PFSK-1 (cell line): Measurements from ENCODE around the gene MANEAL.

Source experiments
- FOXP2 ChIP-seq: optimal IDR thresholded peaks from 2 replicates; pipeline ENCODE3; 2011; ENCODE audit warnings: borderline replicate concordance, control low read depth, inconsistent platforms; ENCODE audit not compliant: insufficient read depth; ENCODE audit errors: extremely low read length, extremely low read depth
- POLR2AphosphoS5 ChIP-seq: IDR thresholded peaks from 2 replicates; pipeline ENCODE4 v1.6.1; 2012; ENCODE audit warnings: low read depth, mild to moderate bottlenecking, control low read depth, low read length, moderate library complexity
- REST ChIP-seq, 2 experiments: IDR thresholded peaks; 2 replicates each; pipeline versions ENCODE4 v1.6.1 to v1.8.0; 2011 to 2012; ENCODE audit warnings: low read depth in 2 of 2, low read length in 2 of 2, control low read depth in 1 of 2, inconsistent platforms in 1 of 2, mild to moderate bottlenecking in 1 of 2, moderate library complexity in 1 of 2; ENCODE audit not compliant: insufficient read depth in 1 of 2
- SIN3A ChIP-seq: IDR thresholded peaks from 2 replicates; pipeline ENCODE4 v1.6.1; 2012; ENCODE audit warnings: mild to moderate bottlenecking, low read length, moderate library complexity, borderline replicate concordance; ENCODE audit not compliant: insufficient read depth
- TAF1 ChIP-seq: IDR thresholded peaks from 2 replicates; pipeline ENCODE4 v1.6.1; 2012; ENCODE audit warnings: low read length, control low read depth, borderline replicate concordance; ENCODE audit not compliant: insufficient read depth

MANEAL gene

DNA sequence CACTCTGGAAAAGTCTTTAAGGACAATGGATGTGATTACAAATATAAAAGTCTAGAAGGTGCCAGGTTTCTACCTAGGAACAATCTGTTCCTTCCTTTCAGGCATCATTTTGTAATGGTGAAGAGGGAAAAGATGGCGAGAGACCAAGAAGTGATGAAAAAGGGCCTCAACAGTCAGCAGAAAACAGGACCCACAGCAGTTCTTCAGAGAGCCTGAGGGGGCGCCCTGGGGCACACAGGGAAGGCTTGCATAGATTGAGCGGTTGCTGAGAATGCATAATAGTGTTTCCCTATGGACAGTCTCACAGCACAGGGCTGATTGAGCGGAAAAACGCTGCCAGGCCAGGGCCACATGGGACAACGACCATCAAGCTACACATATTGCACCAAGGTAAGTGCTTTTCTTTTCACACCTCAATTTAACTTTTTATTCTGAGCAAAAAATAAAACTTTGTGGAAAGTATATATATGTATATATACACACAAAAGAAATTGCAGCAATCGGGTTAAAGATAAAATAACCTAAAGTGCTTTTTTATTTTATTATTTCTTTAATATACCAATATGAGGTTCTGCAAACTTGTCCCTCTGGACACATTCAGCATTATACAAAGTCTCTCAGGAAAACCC is 17.5 kb downstream of the MANEAL start:
- no peak for TF ChIP-seq POLR2AphosphoS5
- TF ChIP-seq FOXP2, result no peak
- no peak for TF ChIP-seq TAF1
- TF ChIP-seq SIN3A, result no peak
- 0 out of 4 replicates have a peak, but pooled peaks of 1 of the 2 experiments have one; percentile 20 for TF ChIP-seq REST (IDR thresholded peaks at IDR 0.05; ENCODE audit: insufficient read depth in 1 of 2, low read depth in 2 of 2, low read length in 2 of 2)

DNA sequence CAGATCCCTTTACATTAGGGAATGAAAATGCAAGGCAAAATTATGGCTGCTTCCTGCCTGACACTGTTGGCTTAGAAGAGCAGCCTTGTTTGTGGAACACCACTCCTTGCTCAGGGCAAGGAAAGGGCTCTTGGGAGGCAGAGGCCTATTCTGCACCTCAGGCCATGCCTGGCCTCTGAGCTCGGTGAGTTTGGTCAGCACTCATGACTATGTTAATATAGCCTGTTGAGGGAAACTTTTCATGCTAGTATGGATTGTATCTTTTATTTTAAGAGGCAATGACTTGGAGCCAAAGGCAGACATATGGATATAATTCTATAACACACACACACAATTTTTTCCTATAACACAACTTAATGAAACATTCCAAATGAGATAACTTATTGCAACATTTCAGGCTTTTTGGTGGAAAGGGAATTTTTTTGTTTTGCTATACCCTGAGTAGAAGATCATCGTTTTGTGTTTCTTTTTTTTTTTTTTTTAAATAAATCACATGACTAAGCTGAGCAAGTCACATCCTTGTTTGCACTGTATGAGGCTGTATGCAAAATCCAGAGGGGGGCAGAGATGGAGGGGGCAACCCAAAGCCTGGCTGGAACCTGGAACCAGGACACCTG is 20.0 kb downstream of the MANEAL start:
- TF ChIP-seq POLR2AphosphoS5, result no peak
- no peak for TF ChIP-seq TAF1
- TF ChIP-seq SIN3A, result no peak
- TF ChIP-seq FOXP2, result no peak
- TF ChIP-seq REST (IDR thresholded peaks at IDR 0.05; ENCODE audit: insufficient read depth in 1 of 2, low read depth in 2 of 2, low read length in 2 of 2), result no peak

DNA sequence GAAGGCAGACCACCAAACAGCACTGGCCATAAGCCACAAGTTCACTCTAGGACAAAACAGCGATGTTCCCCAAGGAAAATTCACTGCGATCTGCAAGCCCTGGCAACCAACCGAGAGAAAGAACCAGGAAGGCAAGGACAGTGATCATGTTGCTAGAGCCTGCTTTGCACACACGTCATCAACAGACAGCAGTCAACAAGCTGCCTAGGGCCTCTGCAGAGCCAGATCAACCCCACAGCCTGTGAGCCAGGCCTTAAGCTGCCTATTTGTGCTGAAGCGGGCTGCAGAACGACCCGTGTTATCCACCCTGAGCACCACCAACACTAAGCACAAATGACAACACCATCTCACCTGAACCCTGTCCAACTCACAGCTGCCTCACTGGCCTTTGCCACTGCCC is 20.6 kb downstream of the MANEAL start:
- TF ChIP-seq REST (IDR thresholded peaks at IDR 0.05; ENCODE audit: insufficient read depth in 1 of 2, low read depth in 2 of 2, low read length in 2 of 2), result no peak
- no peak for TF ChIP-seq SIN3A
- TF ChIP-seq TAF1, result no peak
- TF ChIP-seq POLR2AphosphoS5, result no peak
- no peak for TF ChIP-seq FOXP2

- TF ChIP-seq REST (IDR thresholded peaks at IDR 0.05; ENCODE audit: insufficient read depth in 1 of 2, low read depth in 2 of 2, low read length in 2 of 2) (no peak), POLR2AphosphoS5 (no peak), FOXP2 (no peak), TAF1 (no peak), SIN3A (no peak)
Observed at GRCh38 chr1:37817481-37817880, 23.8 kb downstream of the MANEAL start.

GRCh38 chr1:37821481-37821880 is 27.8 kb downstream of the MANEAL start:
- TF ChIP-seq FOXP2 (no peak), SIN3A (no peak), POLR2AphosphoS5 (no peak), TAF1 (no peak), REST (IDR thresholded peaks at IDR 0.05; ENCODE audit: insufficient read depth in 1 of 2, low read depth in 2 of 2, low read length in 2 of 2) (no peak)
